ENCODE results near the gene NPB.

NPB gene

GRCh38 chr17:81860756-81861568 lies 41.1 kb upstream of the NPB start:
- H3K4me3 ChIP-seq (ENCODE audit: low read depth, low read length) = peak overlapping the region; percentile 87
- no peak for TF ChIP-seq CTCF (IDR thresholded peaks at IDR 0.05; ENCODE audit: low read depth, low read length, missing control alignments)
- DNase-seq (ENCODE audit: low read depth) = peak; percentile 100

- no peak for DNase-seq (ENCODE audit: low read depth)
- no peak for TF ChIP-seq CTCF (IDR thresholded peaks at IDR 0.05; ENCODE audit: low read depth, low read length, missing control alignments)
- no peak overlapping the region; the same call in 1 of the 2 replicates for H3K4me3 ChIP-seq (ENCODE audit: low read depth, low read length)
Measured at GRCh38 chr17:81863123-81863675, 38.8 kb upstream of the NPB start.

- no peak overlapping the region for H3K4me3 ChIP-seq (ENCODE audit: low read depth, low read length)
- DNase-seq (ENCODE audit: low read depth) = no peak
- no peak for TF ChIP-seq CTCF (IDR thresholded peaks at IDR 0.05; ENCODE audit: low read depth, low read length, missing control alignments)
Measured at GRCh38 chr17:81863833-81864768, 37.9 kb upstream of the NPB start.

GRCh38 chr17:81865358-81865732 lies 36.7 kb upstream of the NPB start:
- H3K4me3 ChIP-seq (ENCODE audit: low read depth, low read length) = no peak overlapping the region
- TF ChIP-seq CTCF (IDR thresholded peaks at IDR 0.05; ENCODE audit: low read depth, low read length, missing control alignments) = no peak
- no peak for DNase-seq (ENCODE audit: low read depth)

GRCh38 chr17:81865733-81866439 lies 36.2 kb upstream of the NPB start:
- no peak overlapping the region for H3K4me3 ChIP-seq (ENCODE audit: low read depth, low read length)
- DNase-seq (ENCODE audit: low read depth) = no peak
- TF ChIP-seq CTCF (IDR thresholded peaks at IDR 0.05; ENCODE audit: low read depth, low read length, missing control alignments) = no peak

- no peak for DNase-seq (ENCODE audit: low read depth)
- H3K4me3 ChIP-seq (ENCODE audit: low read depth, low read length) = no peak overlapping the region
- no peak for TF ChIP-seq CTCF (IDR thresholded peaks at IDR 0.05; ENCODE audit: low read depth, low read length, missing control alignments)
Measured at GRCh38 chr17:81866440-81867169, 35.4 kb upstream of the NPB start.
